ENCODE results near the gene FNIP1.
"Not testable (repeated sequence)": the region's sequence is repeated elsewhere in the genome, so short reads cannot be mapped to it uniquely, and the experiment has no call there.

DNA sequence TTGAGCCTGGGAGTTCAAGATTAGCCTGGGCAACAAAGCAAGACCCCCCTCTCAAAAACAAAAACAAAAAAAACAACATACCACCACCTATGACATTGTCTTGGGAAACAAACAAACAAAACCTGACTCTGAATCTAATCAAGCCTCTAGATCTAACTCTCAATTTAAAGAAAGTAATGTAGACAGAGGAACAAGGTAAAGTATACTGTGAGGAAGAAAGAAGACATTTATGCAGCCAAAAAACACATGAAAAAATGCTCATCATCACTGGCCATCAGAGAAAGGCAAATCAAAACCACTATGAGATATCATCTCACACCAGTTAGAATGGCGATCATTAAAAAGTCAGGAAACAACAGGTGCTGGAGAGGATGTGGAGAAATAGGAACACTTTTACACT, 18.7 kb downstream of the FNIP1 start:
- TF ChIP-seq, protein P1, sequence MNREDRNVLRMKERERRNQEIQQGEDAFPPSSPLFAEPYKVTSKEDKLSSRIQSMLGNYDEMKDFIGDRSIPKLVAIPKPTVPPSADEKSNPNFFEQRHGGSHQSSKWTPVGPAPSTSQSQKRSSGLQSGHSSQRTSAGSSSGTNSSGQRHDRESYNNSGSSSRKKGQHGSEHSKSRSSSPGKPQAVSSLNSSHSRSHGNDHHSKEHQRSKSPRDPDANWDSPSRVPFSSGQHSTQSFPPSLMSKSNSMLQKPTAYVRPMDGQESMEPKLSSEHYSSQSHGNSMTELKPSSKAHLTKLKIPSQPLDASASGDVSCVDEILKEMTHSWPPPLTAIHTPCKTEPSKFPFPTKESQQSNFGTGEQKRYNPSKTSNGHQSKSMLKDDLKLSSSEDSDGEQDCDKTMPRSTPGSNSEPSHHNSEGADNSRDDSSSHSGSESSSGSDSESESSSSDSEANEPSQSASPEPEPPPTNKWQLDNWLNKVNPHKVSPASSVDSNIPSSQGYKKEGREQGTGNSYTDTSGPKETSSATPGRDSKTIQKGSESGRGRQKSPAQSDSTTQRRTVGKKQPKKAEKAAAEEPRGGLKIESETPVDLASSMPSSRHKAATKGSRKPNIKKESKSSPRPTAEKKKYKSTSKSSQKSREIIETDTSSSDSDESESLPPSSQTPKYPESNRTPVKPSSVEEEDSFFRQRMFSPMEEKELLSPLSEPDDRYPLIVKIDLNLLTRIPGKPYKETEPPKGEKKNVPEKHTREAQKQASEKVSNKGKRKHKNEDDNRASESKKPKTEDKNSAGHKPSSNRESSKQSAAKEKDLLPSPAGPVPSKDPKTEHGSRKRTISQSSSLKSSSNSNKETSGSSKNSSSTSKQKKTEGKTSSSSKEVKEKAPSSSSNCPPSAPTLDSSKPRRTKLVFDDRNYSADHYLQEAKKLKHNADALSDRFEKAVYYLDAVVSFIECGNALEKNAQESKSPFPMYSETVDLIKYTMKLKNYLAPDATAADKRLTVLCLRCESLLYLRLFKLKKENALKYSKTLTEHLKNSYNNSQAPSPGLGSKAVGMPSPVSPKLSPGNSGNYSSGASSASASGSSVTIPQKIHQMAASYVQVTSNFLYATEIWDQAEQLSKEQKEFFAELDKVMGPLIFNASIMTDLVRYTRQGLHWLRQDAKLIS (CRISPR knock-in tag; IDR thresholded peaks at IDR 0.05): not testable (repeated sequence)
- not testable (repeated sequence) for TF ChIP-seq ZNF335 (CRISPR knock-in tag; IDR thresholded peaks at IDR 0.05); CHD2 (IDR thresholded peaks at IDR 0.05; ENCODE audit: low read depth, low read length); KLF15 (CRISPR knock-in tag; IDR thresholded peaks at IDR 0.05; ENCODE audit: borderline replicate concordance); RAD21 (CRISPR knock-in tag; IDR thresholded peaks at IDR 0.05); ZNF761 (CRISPR knock-in tag; conservative IDR thresholded peaks at IDR 0.05); ETV6 (CRISPR knock-in tag; conservative IDR thresholded peaks at IDR 0.05); ZNF614 (CRISPR knock-in tag; IDR thresholded peaks at IDR 0.05; ENCODE audit: borderline replicate concordance)
- TF ChIP-seq, protein P2, sequence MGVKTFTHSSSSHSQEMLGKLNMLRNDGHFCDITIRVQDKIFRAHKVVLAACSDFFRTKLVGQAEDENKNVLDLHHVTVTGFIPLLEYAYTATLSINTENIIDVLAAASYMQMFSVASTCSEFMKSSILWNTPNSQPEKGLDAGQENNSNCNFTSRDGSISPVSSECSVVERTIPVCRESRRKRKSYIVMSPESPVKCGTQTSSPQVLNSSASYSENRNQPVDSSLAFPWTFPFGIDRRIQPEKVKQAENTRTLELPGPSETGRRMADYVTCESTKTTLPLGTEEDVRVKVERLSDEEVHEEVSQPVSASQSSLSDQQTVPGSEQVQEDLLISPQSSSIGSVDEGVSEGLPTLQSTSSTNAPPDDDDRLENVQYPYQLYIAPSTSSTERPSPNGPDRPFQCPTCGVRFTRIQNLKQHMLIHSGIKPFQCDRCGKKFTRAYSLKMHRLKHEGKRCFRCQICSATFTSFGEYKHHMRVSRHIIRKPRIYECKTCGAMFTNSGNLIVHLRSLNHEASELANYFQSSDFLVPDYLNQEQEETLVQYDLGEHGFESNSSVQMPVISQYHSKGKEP (CRISPR knock-in tag; IDR thresholded peaks at IDR 0.05): not testable (repeated sequence)
- TF ChIP-seq, protein P3, sequence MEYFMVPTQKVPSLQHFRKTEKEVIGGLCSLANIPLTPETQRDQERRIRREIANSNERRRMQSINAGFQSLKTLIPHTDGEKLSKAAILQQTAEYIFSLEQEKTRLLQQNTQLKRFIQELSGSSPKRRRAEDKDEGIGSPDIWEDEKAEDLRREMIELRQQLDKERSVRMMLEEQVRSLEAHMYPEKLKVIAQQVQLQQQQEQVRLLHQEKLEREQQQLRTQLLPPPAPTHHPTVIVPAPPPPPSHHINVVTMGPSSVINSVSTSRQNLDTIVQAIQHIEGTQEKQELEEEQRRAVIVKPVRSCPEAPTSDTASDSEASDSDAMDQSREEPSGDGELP (IDR thresholded peaks at IDR 0.05; ENCODE audit: borderline replicate concordance, low read depth): not testable (repeated sequence)

Data from HepG2 (cell line).